Measurements from ENCODE around the gene FDXR.

Gene FDXR

GRCh38 chr17:74904687-74905409 is 32.1 kb upstream of the FDXR start:
- Histone ChIP-seq H3K36me3 (ENCODE audit: control insufficient read depth, insufficient read depth, low read length) (no peaks in the 10 kb centered on the region), H3K4ac (ENCODE audit: low read depth, low read length) (no peak overlapping the region), H3K4me2 (ENCODE audit: low read length) (no peak overlapping the region), H3K79me2 (ENCODE audit: control insufficient read depth, insufficient read depth, low read length) (no peaks in the 10 kb centered on the region), H2BK5ac (ENCODE audit: low read length) (no peak overlapping the region), H3K56ac (ENCODE audit: low read length) (no peak overlapping the region), H4K5ac (ENCODE audit: low read length) (no peak overlapping the region), H3K4me1 (ENCODE audit: control insufficient read depth, low read depth, low read length) (no peaks in the 10 kb centered on the region), H3K27me3 (ENCODE audit: insufficient read depth, low read length, poor library complexity) (no peaks in the 10 kb centered on the region), H2BK120ac (ENCODE audit: low read depth, low read length) (no peak overlapping the region), H3K27ac (ENCODE audit: low read depth, low read length) (no peak overlapping the region), H2AK5ac (ENCODE audit: low read length) (no peak overlapping the region), H3K79me1 (ENCODE audit: low read length) (no peaks in the 10 kb centered on the region), H3K18ac (ENCODE audit: low read length) (no peak overlapping the region), H4K8ac (ENCODE audit: low read depth, low read length) (no peak overlapping the region), H3K23ac (ENCODE audit: low read length) (no peak overlapping the region), H2BK15ac (replicated peaks; ENCODE audit: low read depth) (no peak overlapping the region), H3K9ac (ENCODE audit: low read length) (no peak overlapping the region), H3K4me3 (ENCODE audit: low read length) (no peak overlapping the region)
- DNase-seq = no peak
- no CpG with 5 or more reads among the region's 7 CpGs for WGBS (ENCODE audit: extremely low coverage, insufficient coverage, low lambda C conversion rate)

- H2BK5ac ChIP-seq (ENCODE audit: low read length) = no peak overlapping the region
- H3K18ac ChIP-seq (ENCODE audit: low read length) = no peak overlapping the region
- H2BK120ac ChIP-seq (ENCODE audit: low read depth, low read length) = no peak overlapping the region
- no CpG with 5 or more reads among the region's 6 CpGs for WGBS (ENCODE audit: extremely low coverage, insufficient coverage, low lambda C conversion rate)
- no peak overlapping the region for H2AK5ac ChIP-seq (ENCODE audit: low read length)
- H3K27ac ChIP-seq (ENCODE audit: low read depth, low read length) = no peak overlapping the region
- H3K4me3 ChIP-seq (ENCODE audit: low read length) = no peak overlapping the region
- H3K4me1 ChIP-seq (ENCODE audit: control insufficient read depth, low read depth, low read length) = no peaks in the 10 kb centered on the region
- no peak overlapping the region for H4K5ac ChIP-seq (ENCODE audit: low read length)
- H3K56ac ChIP-seq (ENCODE audit: low read length) = no peak overlapping the region
- no peak overlapping the region for H3K23ac ChIP-seq (ENCODE audit: low read length)
- no peak overlapping the region for H3K9ac ChIP-seq (ENCODE audit: low read length)
- no peaks in the 10 kb centered on the region for H3K27me3 ChIP-seq (ENCODE audit: insufficient read depth, low read length, poor library complexity)
- H3K36me3 ChIP-seq (ENCODE audit: control insufficient read depth, insufficient read depth, low read length) = no peaks in the 10 kb centered on the region
- no peak for DNase-seq
- H3K4me2 ChIP-seq (ENCODE audit: low read length) = no peak overlapping the region
- no peak overlapping the region for H3K4ac ChIP-seq (ENCODE audit: low read depth, low read length)
- no peak overlapping the region for H4K8ac ChIP-seq (ENCODE audit: low read depth, low read length)
- H3K79me2 ChIP-seq (ENCODE audit: control insufficient read depth, insufficient read depth, low read length) = no peaks in the 10 kb centered on the region
- H2BK15ac ChIP-seq (replicated peaks; ENCODE audit: low read depth) = no peak overlapping the region
- no peaks in the 10 kb centered on the region for H3K79me1 ChIP-seq (ENCODE audit: low read length)
These were observed 30.9 kb upstream of the FDXR start for GRCh38 chr17:74903671-74904070.

- Histone ChIP-seq H3K4ac (ENCODE audit: low read depth, low read length) (no peak overlapping the region), H3K4me3 (ENCODE audit: low read length) (no peak overlapping the region), H3K4me2 (ENCODE audit: low read length) (no peak overlapping the region), H2BK5ac (ENCODE audit: low read length) (no peak overlapping the region), H3K4me1 (ENCODE audit: control insufficient read depth, low read depth, low read length) (no peaks in the 10 kb centered on the region), H2BK120ac (ENCODE audit: low read depth, low read length) (no peak overlapping the region), H2BK15ac (replicated peaks; ENCODE audit: low read depth) (no peak overlapping the region), H3K79me2 (ENCODE audit: control insufficient read depth, insufficient read depth, low read length) (no peaks in the 10 kb centered on the region), H3K27ac (ENCODE audit: low read depth, low read length) (no peak overlapping the region), H3K56ac (ENCODE audit: low read length) (no peak overlapping the region), H3K36me3 (ENCODE audit: control insufficient read depth, insufficient read depth, low read length) (no peaks in the 10 kb centered on the region), H3K18ac (ENCODE audit: low read length) (no peak overlapping the region), H3K9ac (ENCODE audit: low read length) (no peak overlapping the region), H4K8ac (ENCODE audit: low read depth, low read length) (no peak overlapping the region), H4K5ac (ENCODE audit: low read length) (no peak overlapping the region), H2AK5ac (ENCODE audit: low read length) (no peak overlapping the region), H3K23ac (ENCODE audit: low read length) (no peak overlapping the region), H3K27me3 (ENCODE audit: insufficient read depth, low read length, poor library complexity) (no peaks in the 10 kb centered on the region), H3K79me1 (ENCODE audit: low read length) (no peaks in the 10 kb centered on the region)
- DNase-seq = no peak
- no CpG with 5 or more reads among the region's 9 CpGs for WGBS (ENCODE audit: extremely low coverage, insufficient coverage, low lambda C conversion rate)
These were observed 30.2 kb upstream of the FDXR start for GRCh38 chr17:74903034-74903433.

GRCh38 chr17:74901353-74902135 is 28.8 kb upstream of the FDXR start:
- Histone ChIP-seq H3K79me2 (ENCODE audit: control insufficient read depth, insufficient read depth, low read length) (no peaks in the 10 kb centered on the region), H3K36me3 (ENCODE audit: control insufficient read depth, insufficient read depth, low read length) (no peaks in the 10 kb centered on the region), H3K4me1 (ENCODE audit: control insufficient read depth, low read depth, low read length) (no peaks in the 10 kb centered on the region), H3K27ac (ENCODE audit: low read depth, low read length) (no peak overlapping the region), H3K4me3 (ENCODE audit: low read length) (no peak overlapping the region), H4K8ac (ENCODE audit: low read depth, low read length) (no peak overlapping the region), H2BK120ac (ENCODE audit: low read depth, low read length) (no peak overlapping the region), H4K5ac (ENCODE audit: low read length) (no peak overlapping the region), H3K56ac (ENCODE audit: low read length) (no peak overlapping the region), H2BK5ac (ENCODE audit: low read length) (no peak overlapping the region), H2BK15ac (replicated peaks; ENCODE audit: low read depth) (no peak overlapping the region), H3K18ac (ENCODE audit: low read length) (no peak overlapping the region), H3K4me2 (ENCODE audit: low read length) (no peak overlapping the region), H3K27me3 (ENCODE audit: insufficient read depth, low read length, poor library complexity) (no peaks in the 10 kb centered on the region), H2AK5ac (ENCODE audit: low read length) (no peak overlapping the region), H3K9ac (ENCODE audit: low read length) (no peak overlapping the region), H3K23ac (ENCODE audit: low read length) (no peak overlapping the region), H3K79me1 (ENCODE audit: low read length) (no peaks in the 10 kb centered on the region), H3K4ac (ENCODE audit: low read depth, low read length) (no peak overlapping the region)
- no CpG with 5 or more reads among the region's 14 CpGs for WGBS (ENCODE audit: extremely low coverage, insufficient coverage, low lambda C conversion rate)
- no peak for DNase-seq

GRCh38 chr17:74900208-74900607 is 27.4 kb upstream of the FDXR start:
- H2BK120ac ChIP-seq (ENCODE audit: low read depth, low read length) = no peak overlapping the region

More at GRCh38 chr17:74900208-74900607, 27.4 kb upstream of the FDXR start:
- no peak overlapping the region for H3K27ac ChIP-seq (ENCODE audit: low read depth, low read length)
- no peak overlapping the region for H4K8ac ChIP-seq (ENCODE audit: low read depth, low read length)
- no peak overlapping the region for H3K4me2 ChIP-seq (ENCODE audit: low read length)
- no peaks in the 10 kb centered on the region for H3K27me3 ChIP-seq (ENCODE audit: insufficient read depth, low read length, poor library complexity)
- H3K36me3 ChIP-seq (ENCODE audit: control insufficient read depth, insufficient read depth, low read length) = no peaks in the 10 kb centered on the region
- no CpG with 5 or more reads among the region's 8 CpGs for WGBS (ENCODE audit: extremely low coverage, insufficient coverage, low lambda C conversion rate)
- H3K4me1 ChIP-seq (ENCODE audit: control insufficient read depth, low read depth, low read length) = no peaks in the 10 kb centered on the region
- no peak overlapping the region for H3K56ac ChIP-seq (ENCODE audit: low read length)
- H2BK15ac ChIP-seq (replicated peaks; ENCODE audit: low read depth) = no peak overlapping the region
- H2BK5ac ChIP-seq (ENCODE audit: low read length) = no peak overlapping the region
- H3K23ac ChIP-seq (ENCODE audit: low read length) = no peak overlapping the region
- H3K4me3 ChIP-seq (ENCODE audit: low read length) = no peak overlapping the region
- H3K79me2 ChIP-seq (ENCODE audit: control insufficient read depth, insufficient read depth, low read length) = no peaks in the 10 kb centered on the region
- no peak overlapping the region for H3K4ac ChIP-seq (ENCODE audit: low read depth, low read length)
- H3K18ac ChIP-seq (ENCODE audit: low read length) = no peak overlapping the region
- no peak overlapping the region for H4K5ac ChIP-seq (ENCODE audit: low read length)
- no peak overlapping the region for H2AK5ac ChIP-seq (ENCODE audit: low read length)
- DNase-seq = no peak
- no peak overlapping the region for H3K9ac ChIP-seq (ENCODE audit: low read length)
- no peaks in the 10 kb centered on the region for H3K79me1 ChIP-seq (ENCODE audit: low read length)

All from mesendoderm (in vitro differentiated cells).